HCT116 (cell line): Measurements from ENCODE around the gene CLDN10. TPM values are rescaled to one million over a fixed set of nuclear protein-coding genes. Genes with fewer than 3 reads are reported as not detected.
A peak's percentile ranks its signal among the peaks of the same experiment; 100 is the strongest.

Experiments used
- ATAC-seq: fragments of 200-7000 bp; cut with Tn5 transposase; 2 replicates; pipeline ENCODE4 v1.9.1; 2020; ENCODE audit warnings: mild to moderate bottlenecking, moderate library complexity
- BruUV-seq: library from RNA; stranded (reverse); fragments of 400-500 nt; replicated peaks from 2 replicates; lab custom pipeline; 2021; lab: Mats Ljungman, UMichigan
- CTCF ChIA-PET: fragments of 300-600 bp; sonication (Branson Sonifier 250); formaldehyde crosslinking; loops from one replicate; lab custom pipeline; 2021; ENCODE audit warnings: antibody characterized with exemption; lab: Charles Lee
- POLR2A ChIA-PET: fragments of 300-600, 350-600 bp; sonication (Branson Sonifier 250); formaldehyde crosslinking; loops from one replicate; lab custom pipeline; 2021; ENCODE audit warnings: antibody characterized with exemption; lab: Charles Lee
- RAD21 ChIA-PET, 2 experiments: fragments of 300-600 bp; sonication (Branson Sonifier 250); formaldehyde crosslinking; loops; one replicate each; lab custom pipeline; 2023; ENCODE audit warnings: low total read pairs in 2 of 2; ENCODE audit not compliant: uncharacterized antibody in 2 of 2, unreplicated experiment in 2 of 2, low non-redundant PET in 1 of 2; lab: Charles Lee
- DNase-seq: peaks from one replicate; pipeline ENCODE4 v3.0.0-alpha.2; 2010; ENCODE audit warnings: low read depth, low spot score
- H2AFZ ChIP-seq: fragments of 200-600 bp; shearing (Covaris generic), sonication (generic); 2 replicates; pipeline ENCODE4 v1.6.1; 2017; ENCODE audit warnings: low read depth, mixed run types, mixed read lengths, antibody characterized with exemption, low read length; ENCODE audit not compliant: poor library complexity, severe bottlenecking
- H3K27ac ChIP-seq: 2 replicates; pipeline ENCODE4 v1.5.1; 2012; ENCODE audit warnings: low read depth, low read length
- H3K27me3 ChIP-seq: fragments of 200-600 bp; sonication (generic); 2 replicates; pipeline ENCODE4 v1.6.1; 2016; ENCODE audit warnings: mixed run types, low read length, mixed read lengths; ENCODE audit not compliant: insufficient read depth
- H3K36me3 ChIP-seq, 2 experiments: fragments of 200-500 bp in 1 of 2; fragments of 200-600 bp in 1 of 2; sonication (Bioruptor generic) in 1 of 2; sonication (generic) in 1 of 2; 2 replicates each; pipeline versions ENCODE4 v1.5.1 to v1.6.1; 2014 to 2016; ENCODE audit warnings: low read length in 2 of 2, inconsistent platforms in 1 of 2, mixed read lengths in 1 of 2, mixed run types in 1 of 2; ENCODE audit not compliant: insufficient read depth in 2 of 2, control insufficient read depth in 1 of 2
- H3K4me1 ChIP-seq, 2 experiments: fragments of 200-600 bp in 1 of 2; sonication (generic) in 1 of 2; 2 replicates each; pipeline versions ENCODE4 v1.5.1 to v1.6.1; 2012 to 2017; ENCODE audit warnings: low read length in 2 of 2, inconsistent platforms in 1 of 2, mild to moderate bottlenecking in 1 of 2, mixed read lengths in 1 of 2, mixed run types in 1 of 2, moderate library complexity in 1 of 2; ENCODE audit not compliant: insufficient read depth in 2 of 2, control insufficient read depth in 1 of 2
- H3K4me2 ChIP-seq: fragments of 200-600 bp; sonication (generic); 2 replicates; pipeline ENCODE4 v1.6.1; 2017; ENCODE audit warnings: mixed run types, low read length, mixed read lengths
- H3K4me3 ChIP-seq, 2 experiments: fragments of 200-600 bp in 1 of 2; sonication (generic) in 1 of 2; replicated peaks in 1 of 2; 2 replicates each; pipeline ENCODE4 v1.5.1; 2011 to 2016; ENCODE audit warnings: low read length in 2 of 2, control low read depth in 1 of 2, low read depth in 1 of 2, mild to moderate bottlenecking in 1 of 2, mixed read lengths in 1 of 2, mixed run types in 1 of 2
- H3K79me2 ChIP-seq: fragments of 200-600 bp; sonication (generic); 2 replicates; pipeline ENCODE4 v1.6.1; 2017; ENCODE audit warnings: mild to moderate bottlenecking, mixed run types, low read length, moderate library complexity, mixed read lengths; ENCODE audit not compliant: insufficient read depth
- H3K9ac ChIP-seq: fragments of 200-600 bp; sonication (generic); 2 replicates; pipeline ENCODE4 v1.6.1; 2016; ENCODE audit warnings: low read length, mixed read lengths
- H3K9me2 ChIP-seq: fragments of 200-600 bp; sonication (generic), shearing (Covaris generic); 2 replicates; pipeline ENCODE4 v1.6.1; 2017; ENCODE audit warnings: mixed run types, mild to moderate bottlenecking, moderate library complexity; ENCODE audit not compliant: insufficient read depth
- H3K9me3 ChIP-seq, 2 experiments: fragments of 200-500 bp in 1 of 2; fragments of 200-600 bp in 1 of 2; sonication (Bioruptor generic) in 1 of 2; sonication (generic) in 1 of 2; 2 replicates each; pipeline ENCODE4 v1.6.1; 2014 to 2017; ENCODE audit warnings: low read length in 2 of 2, mixed read lengths in 2 of 2, inconsistent platforms in 1 of 2, low read depth in 1 of 2, mild to moderate bottlenecking in 1 of 2, mixed run types in 1 of 2, moderate library complexity in 1 of 2; ENCODE audit not compliant: control insufficient read depth in 1 of 2, insufficient read depth in 1 of 2
- H4K20me1 ChIP-seq: fragments of 200-600 bp; sonication (generic), shearing (Covaris generic); 2 replicates; pipeline ENCODE4 v1.6.1; 2017; ENCODE audit warnings: mixed run types, mild to moderate bottlenecking, moderate library complexity; ENCODE audit not compliant: insufficient read depth
- CTCF ChIP-seq, 3 experiments: fragments of 200-600 bp in 1 of 3; sonication (generic) in 1 of 3; IDR thresholded peaks in 2 of 3; conservative IDR thresholded peaks in 1 of 3; 2 replicates each; pipeline ENCODE4 v1.5.1; 2012 to 2017; ENCODE audit warnings: low read depth in 2 of 3, low read length in 2 of 3, antibody characterized with exemption in 1 of 3, borderline replicate concordance in 1 of 3, control low read depth in 1 of 3, mild to moderate bottlenecking in 1 of 3, mixed read lengths in 1 of 3, mixed run types in 1 of 3, moderate library complexity in 1 of 3; ENCODE audit not compliant: insufficient read depth in 1 of 3
- ELF1 ChIP-seq: IDR thresholded peaks from 2 replicates; pipeline ENCODE4 v1.6.1; 2012; ENCODE audit warnings: low read depth, borderline replicate concordance
- RAD21 ChIP-seq: IDR thresholded peaks from 2 replicates; pipeline ENCODE4 v1.6.1; 2012; ENCODE audit warnings: low read depth, mild to moderate bottlenecking
- SRF ChIP-seq: IDR thresholded peaks from 2 replicates; pipeline ENCODE4 v1.6.1; 2012; ENCODE audit warnings: low read depth
- ZBTB33 ChIP-seq: IDR thresholded peaks from 2 replicates; pipeline ENCODE4 v1.6.1; 2011; ENCODE audit warnings: mild to moderate bottlenecking, low read length, moderate library complexity; ENCODE audit not compliant: insufficient replicate concordance; ENCODE audit errors: extremely low read depth
- intact Hi-C: fragments of 100-400 bp; cut with micrococcal nuclease; formaldehyde crosslinking; loops from 2 replicates; pipeline ENCODE4 v1.10.0; 2022
- total RNA-seq: library from RNA; stranded (reverse); gene quantifications from one replicate; pipeline ENCODE4 v1.2.1, GENCODE V29; 2021; ENCODE audit not compliant: unreplicated experiment

CLDN10 gene
- total RNA-seq, 1 experiment from 2014 or later, result not detected

- Histone ChIP-seq H3K9ac (no peak overlapping the region), H3K4me2 (no peak overlapping the region), H3K9me3 (no peaks in the 10 kb centered on the region), H3K4me1 (peaks cover 0 to 30% of the 10 kb centered on the region in 2 experiments; a peak in 2 of 4 replicates), H3K9me2 (no peaks in the 10 kb centered on the region), H3K4me3 (no peak overlapping the region), H2AFZ (peak overlapping the region; percentile 70), H3K27me3 (no peaks in the 10 kb centered on the region), H3K36me3 (no peaks in the 10 kb centered on the region), H4K20me1 (no peaks in the 10 kb centered on the region), H3K79me2 (no peaks in the 10 kb centered on the region), H3K27ac (no peak overlapping the region)
- ChIA-PET CTCF (interaction anchor here (0.6 to 1.9 kb wide), 13 partner anchors 11 to 1431 kb away, joined by 3 to 15 read pairs (median 4); no protein-coding TSS in a partner anchor), RAD21 (interaction anchor here (1.0 kb wide), 2 partner anchors 297 to 298 kb away, joined by 3 read pairs; no protein-coding TSS in a partner anchor), POLR2A (interaction anchor here (0.7 to 0.8 kb wide), 2 partner anchors 86 to 140 kb away, joined by 3 read pairs; partner anchors contain the start of gene DNAJC3)
- no TSS peak for BruUV-seq
- ATAC-seq (no peak), DNase-seq (peak; percentile 15)
- intact Hi-C loops, result loop anchor here (1.0 to 5.0 kb wide), 3 partner anchors 10 to 298 kb away; no protein-coding TSS in a partner anchor
- TF ChIP-seq ZBTB33 (no peak), RAD21 (peak; percentile 54; the same call in 1 of the 2 replicates), ELF1 (no peak), SRF (no peak), CTCF (IDR thresholded peaks at IDR 0.05 in 2 of 3, conservative IDR thresholded peaks at IDR 0.05 in 1 of 3; ENCODE audit: borderline replicate concordance in 1 of 3, insufficient read depth in 1 of 3, low read depth in 2 of 3, low read length in 2 of 3) (peak; percentile 9 to 59 (median 35); a peak in 4 of 6 replicates)
Measured at GRCh38 chr13:95536632-95537241, 15.8 kb upstream of the CLDN10 start.
